Astrocyte (in vitro differentiated cells and primary cell): ENCODE data around the gene PARD3B. TPM values are rescaled to one million over a fixed set of nuclear protein-coding genes. Genes with fewer than 3 reads are reported as not detected.

Source experiments
- DNase-seq: peaks from one replicate; pipeline ENCODE4 v3.0.0-alpha.2; 2010; ENCODE audit warnings: low read depth
- FAIRE-seq: peaks from 2 replicates; lab custom pipeline; 2011; peaks lifted over from hg19 to GRCh38; lab: Jason Lieb, UNC
- H2AFZ ChIP-seq: 2 replicates; pipeline ENCODE4 v1.6.0; 2012; ENCODE audit warnings: low read depth, low read length, inconsistent platforms
- H3K27ac ChIP-seq: 2 replicates; pipeline ENCODE4 v1.5.1; 2011; ENCODE audit warnings: low read depth, low read length, inconsistent platforms
- H3K27me3 ChIP-seq: 2 replicates; pipeline ENCODE4 v1.6.0; 2011; ENCODE audit warnings: low read length, inconsistent platforms; ENCODE audit not compliant: insufficient read depth
- H3K36me3 ChIP-seq: 2 replicates; pipeline ENCODE4 v1.5.1; 2011; ENCODE audit warnings: low read length, inconsistent platforms; ENCODE audit not compliant: insufficient read depth
- H3K4me1 ChIP-seq: 2 replicates; pipeline ENCODE4 v1.5.1; 2011; ENCODE audit warnings: low read length, inconsistent platforms; ENCODE audit not compliant: insufficient read depth
- H3K4me2 ChIP-seq: 2 replicates; pipeline ENCODE4 v1.6.0; 2012; ENCODE audit warnings: low read length, inconsistent platforms
- H3K4me3 ChIP-seq: 2 replicates; pipeline ENCODE4 v1.5.1; 2011; ENCODE audit warnings: low read depth, mild to moderate bottlenecking, low read length, inconsistent platforms; ENCODE audit not compliant: insufficient read depth
- H3K79me2 ChIP-seq: 2 replicates; pipeline ENCODE4 v1.6.0; 2012; ENCODE audit warnings: mild to moderate bottlenecking, low read length, inconsistent platforms; ENCODE audit not compliant: insufficient read depth
- H3K9ac ChIP-seq: 2 replicates; pipeline ENCODE4 v1.6.0; 2012; ENCODE audit warnings: mild to moderate bottlenecking, low read length, inconsistent platforms
- H3K9me3 ChIP-seq: 2 replicates; pipeline ENCODE4 v1.5.1; 2012; ENCODE audit warnings: low read depth, mild to moderate bottlenecking, low read length, inconsistent platforms; ENCODE audit not compliant: insufficient read depth
- H4K20me1 ChIP-seq: 2 replicates; pipeline ENCODE4 v1.6.0; 2012; ENCODE audit warnings: low read length, inconsistent platforms; ENCODE audit not compliant: insufficient read depth
- H3K27ac Mint-ChIP-seq: one replicate; pipeline ENCODE4 v1.8.0; 2021; ENCODE audit warnings: mild to moderate bottlenecking, mixed read lengths; ENCODE audit not compliant: unreplicated experiment
- H3K27me3 Mint-ChIP-seq: one replicate; pipeline ENCODE4 v1.8.0; 2021; ENCODE audit warnings: low read depth, mixed read lengths; ENCODE audit not compliant: unreplicated experiment
- H3K36me3 Mint-ChIP-seq: one replicate; pipeline ENCODE4 v1.8.0; 2021; ENCODE audit warnings: low read depth, mixed read lengths; ENCODE audit not compliant: unreplicated experiment
- H3K4me1 Mint-ChIP-seq: one replicate; pipeline ENCODE4 v1.8.0; 2021; ENCODE audit warnings: low read depth, mixed read lengths; ENCODE audit not compliant: unreplicated experiment
- H3K4me3 Mint-ChIP-seq: one replicate; pipeline ENCODE4 v1.8.0; 2021; ENCODE audit warnings: mild to moderate bottlenecking, moderate library complexity, mixed read lengths; ENCODE audit not compliant: unreplicated experiment
- H3K9me3 Mint-ChIP-seq: one replicate; pipeline ENCODE4 v1.8.0; 2021; ENCODE audit warnings: mild to moderate bottlenecking, mixed read lengths; ENCODE audit not compliant: unreplicated experiment
- EZH2 ChIP-seq: IDR thresholded peaks from 2 replicates; pipeline ENCODE4 v1.6.1; 2012; ENCODE audit warnings: mild to moderate bottlenecking, low read length, inconsistent platforms; ENCODE audit not compliant: insufficient read depth
- total RNA-seq: library from RNA; stranded (reverse); gene quantifications from 2 replicates; pipeline ENCODE4 v1.2.1, GENCODE V29; 2021
- TF ChIP-seq, protein P1 (sequence below): IDR thresholded peaks from 2 replicates; pipeline ENCODE4 v1.5.1; 2011; ENCODE audit warnings: low read depth, mild to moderate bottlenecking, inconsistent platforms, low read length, moderate library complexity; ENCODE audit not compliant: insufficient read depth

PARD3B gene
- total RNA-seq, 1 donor from 2014 or later = 6.5 TPM

GRCh38 chr2:204507636-204508035 lies 37.6 kb upstream of the PARD3B start:
- no peaks in the 10 kb centered on the region for H3K9me3 ChIP-seq
- no peaks in the 10 kb centered on the region for H3K9me3 Mint-ChIP-seq
- peaks cover 4% of the 10 kb centered on the region for H3K4me1 ChIP-seq

GRCh38 chr2:204510709-204511420 lies 34.4 kb upstream of the PARD3B start:
- H3K36me3 Mint-ChIP-seq = no peaks in the 10 kb centered on the region
- TF ChIP-seq, protein P1, sequence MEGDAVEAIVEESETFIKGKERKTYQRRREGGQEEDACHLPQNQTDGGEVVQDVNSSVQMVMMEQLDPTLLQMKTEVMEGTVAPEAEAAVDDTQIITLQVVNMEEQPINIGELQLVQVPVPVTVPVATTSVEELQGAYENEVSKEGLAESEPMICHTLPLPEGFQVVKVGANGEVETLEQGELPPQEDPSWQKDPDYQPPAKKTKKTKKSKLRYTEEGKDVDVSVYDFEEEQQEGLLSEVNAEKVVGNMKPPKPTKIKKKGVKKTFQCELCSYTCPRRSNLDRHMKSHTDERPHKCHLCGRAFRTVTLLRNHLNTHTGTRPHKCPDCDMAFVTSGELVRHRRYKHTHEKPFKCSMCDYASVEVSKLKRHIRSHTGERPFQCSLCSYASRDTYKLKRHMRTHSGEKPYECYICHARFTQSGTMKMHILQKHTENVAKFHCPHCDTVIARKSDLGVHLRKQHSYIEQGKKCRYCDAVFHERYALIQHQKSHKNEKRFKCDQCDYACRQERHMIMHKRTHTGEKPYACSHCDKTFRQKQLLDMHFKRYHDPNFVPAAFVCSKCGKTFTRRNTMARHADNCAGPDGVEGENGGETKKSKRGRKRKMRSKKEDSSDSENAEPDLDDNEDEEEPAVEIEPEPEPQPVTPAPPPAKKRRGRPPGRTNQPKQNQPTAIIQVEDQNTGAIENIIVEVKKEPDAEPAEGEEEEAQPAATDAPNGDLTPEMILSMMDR = no peak
- TF ChIP-seq EZH2 = no peak
- DNase-seq (no peak), FAIRE-seq (no peak)
- Histone ChIP-seq H3K4me1 (no peaks in the 10 kb centered on the region), H3K9ac (no peak overlapping the region), H2AFZ (no peak overlapping the region), H3K4me3 (no peak overlapping the region), H3K36me3 (no peaks in the 10 kb centered on the region), H3K27ac (no peak overlapping the region), H3K79me2 (no peaks in the 10 kb centered on the region), H3K4me2 (no peak overlapping the region), H3K9me3 (no peaks in the 10 kb centered on the region), H4K20me1 (no peaks in the 10 kb centered on the region), H3K27me3 (no peaks in the 10 kb centered on the region)
- H3K9me3 Mint-ChIP-seq = no peaks in the 10 kb centered on the region
- H3K27me3 Mint-ChIP-seq = no peaks in the 10 kb centered on the region
- no peak overlapping the region for H3K4me3 Mint-ChIP-seq
- no peaks in the 10 kb centered on the region for H3K4me1 Mint-ChIP-seq
- H3K27ac Mint-ChIP-seq = no peak overlapping the region

More at GRCh38 chr2:204507636-204508035, 37.6 kb upstream of the PARD3B start:
- H3K79me2 ChIP-seq = no peaks in the 10 kb centered on the region
- no peaks in the 10 kb centered on the region for H3K36me3 ChIP-seq
- TF ChIP-seq, protein P1 = no peak
- TF ChIP-seq EZH2 = no peak
- Mint-ChIP-seq H3K27ac (no peak overlapping the region), H3K36me3 (no peaks in the 10 kb centered on the region), H3K4me1 (peaks cover 3% of the 10 kb centered on the region), H3K27me3 (no peaks in the 10 kb centered on the region), H3K4me3 (no peak overlapping the region)
- H2AFZ ChIP-seq = no peak overlapping the region
- no peaks in the 10 kb centered on the region for H3K27me3 ChIP-seq
- no peaks in the 10 kb centered on the region for H4K20me1 ChIP-seq
- H3K27ac ChIP-seq = no peak overlapping the region
- no peak for FAIRE-seq
- H3K4me2 ChIP-seq = no peak overlapping the region
- no peak for DNase-seq
- H3K9ac ChIP-seq = no peak overlapping the region
- H3K4me3 ChIP-seq = no peak overlapping the region

DNA sequence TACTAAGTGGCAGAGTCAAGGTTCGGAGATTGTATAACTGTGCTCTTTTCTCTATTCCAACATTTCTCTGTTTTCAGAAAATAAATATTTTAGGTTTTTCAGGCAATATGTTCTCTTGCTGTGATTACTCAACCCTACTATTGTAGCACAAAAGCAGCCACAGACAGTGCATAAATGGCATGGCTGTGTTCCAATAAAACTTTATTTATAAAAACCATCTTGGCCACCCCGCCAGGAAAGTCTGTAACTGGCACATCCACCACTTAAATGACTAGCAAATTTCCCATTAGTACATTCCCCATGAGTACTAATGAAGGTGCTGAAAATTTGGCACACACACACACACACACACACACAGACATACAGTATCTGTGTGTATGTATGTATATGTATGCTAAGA lies 30.8 kb upstream of the PARD3B start:
- Histone ChIP-seq H3K4me2 (no peak overlapping the region), H3K9ac (no peak overlapping the region), H3K27ac (no peak overlapping the region), H3K4me1 (no peaks in the 10 kb centered on the region), H2AFZ (no peak overlapping the region), H3K36me3 (no peaks in the 10 kb centered on the region), H3K27me3 (no peaks in the 10 kb centered on the region), H3K4me3 (no peak overlapping the region), H3K79me2 (no peaks in the 10 kb centered on the region), H4K20me1 (no peaks in the 10 kb centered on the region), H3K9me3 (no peaks in the 10 kb centered on the region)
- Mint-ChIP-seq H3K4me1 (no peaks in the 10 kb centered on the region), H3K9me3 (peaks cover 3% of the 10 kb centered on the region), H3K27me3 (peaks cover 2% of the 10 kb centered on the region), H3K36me3 (no peaks in the 10 kb centered on the region), H3K27ac (no peak overlapping the region), H3K4me3 (no peak overlapping the region)
- no peak for TF ChIP-seq EZH2
- TF ChIP-seq, protein P1 = no peak
- DNase-seq = no peak
- no peak for FAIRE-seq
